AG09309 (cell line): ENCODE measurements around the gene DLG2.

Experiments
- DNase-seq: peaks from one replicate; pipeline ENCODE4 v3.0.0-alpha.2; 2010; ENCODE audit warnings: low read depth
- H3K4me3 ChIP-seq: 2 replicates; pipeline ENCODE4 v1.5.1; 2011; ENCODE audit warnings: mild to moderate bottlenecking, low read depth, low read length, moderate library complexity; ENCODE audit not compliant: control insufficient read depth
- TF ChIP-seq, protein P1 (sequence below): IDR thresholded peaks from 2 replicates; pipeline ENCODE4 v1.5.1; 2011; ENCODE audit warnings: mild to moderate bottlenecking, low read depth, low read length, inconsistent platforms; ENCODE audit not compliant: insufficient read depth, control insufficient read depth; ENCODE audit errors: missing control alignments

The DLG2 gene

DNA sequence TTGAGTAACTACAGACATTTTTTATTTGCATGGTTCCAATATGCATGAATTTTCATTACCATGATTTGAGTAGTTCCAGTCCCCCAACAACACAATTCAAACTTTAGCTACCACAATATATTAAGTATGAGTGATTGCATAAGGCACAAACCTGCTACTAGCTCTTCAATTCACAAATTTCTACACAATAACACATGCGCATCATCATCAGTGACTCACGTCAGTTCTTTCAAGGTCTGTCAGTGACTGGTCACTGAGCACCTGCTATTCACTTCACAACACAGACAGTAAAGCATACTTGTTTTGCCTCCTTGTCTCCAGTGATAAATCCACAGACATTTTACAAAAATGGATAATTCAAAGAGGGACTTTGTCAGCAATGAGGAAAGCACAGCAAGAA is 1905.9 kb downstream of the DLG2 start:
- TF ChIP-seq, protein P1, sequence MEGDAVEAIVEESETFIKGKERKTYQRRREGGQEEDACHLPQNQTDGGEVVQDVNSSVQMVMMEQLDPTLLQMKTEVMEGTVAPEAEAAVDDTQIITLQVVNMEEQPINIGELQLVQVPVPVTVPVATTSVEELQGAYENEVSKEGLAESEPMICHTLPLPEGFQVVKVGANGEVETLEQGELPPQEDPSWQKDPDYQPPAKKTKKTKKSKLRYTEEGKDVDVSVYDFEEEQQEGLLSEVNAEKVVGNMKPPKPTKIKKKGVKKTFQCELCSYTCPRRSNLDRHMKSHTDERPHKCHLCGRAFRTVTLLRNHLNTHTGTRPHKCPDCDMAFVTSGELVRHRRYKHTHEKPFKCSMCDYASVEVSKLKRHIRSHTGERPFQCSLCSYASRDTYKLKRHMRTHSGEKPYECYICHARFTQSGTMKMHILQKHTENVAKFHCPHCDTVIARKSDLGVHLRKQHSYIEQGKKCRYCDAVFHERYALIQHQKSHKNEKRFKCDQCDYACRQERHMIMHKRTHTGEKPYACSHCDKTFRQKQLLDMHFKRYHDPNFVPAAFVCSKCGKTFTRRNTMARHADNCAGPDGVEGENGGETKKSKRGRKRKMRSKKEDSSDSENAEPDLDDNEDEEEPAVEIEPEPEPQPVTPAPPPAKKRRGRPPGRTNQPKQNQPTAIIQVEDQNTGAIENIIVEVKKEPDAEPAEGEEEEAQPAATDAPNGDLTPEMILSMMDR = no peak
- DNase-seq = no peak
- H3K4me3 ChIP-seq = no peak overlapping the region

DNA sequence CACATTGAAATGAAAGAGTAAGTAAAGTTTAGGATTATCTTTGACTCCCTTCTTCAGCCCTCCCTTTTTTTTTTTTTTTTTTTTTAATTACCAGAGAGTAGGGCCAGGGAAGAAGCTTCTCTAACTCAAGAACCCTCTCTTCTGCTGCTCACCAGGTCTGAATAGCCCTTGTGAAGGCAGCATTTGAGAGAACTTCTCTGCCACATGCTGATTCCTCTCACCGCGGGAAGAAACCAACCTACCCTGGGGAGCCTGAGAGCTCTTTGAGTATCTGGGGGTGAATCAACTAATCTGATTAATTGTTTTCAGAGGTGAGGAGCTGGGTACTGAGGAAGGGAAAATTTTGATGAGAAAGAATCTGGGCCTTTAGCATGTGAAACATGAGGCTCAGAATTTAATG is 1906.5 kb downstream of the DLG2 start:
- H3K4me3 ChIP-seq = no peak overlapping the region
- TF ChIP-seq, protein P1 = no peak
- DNase-seq = no peak

DNA sequence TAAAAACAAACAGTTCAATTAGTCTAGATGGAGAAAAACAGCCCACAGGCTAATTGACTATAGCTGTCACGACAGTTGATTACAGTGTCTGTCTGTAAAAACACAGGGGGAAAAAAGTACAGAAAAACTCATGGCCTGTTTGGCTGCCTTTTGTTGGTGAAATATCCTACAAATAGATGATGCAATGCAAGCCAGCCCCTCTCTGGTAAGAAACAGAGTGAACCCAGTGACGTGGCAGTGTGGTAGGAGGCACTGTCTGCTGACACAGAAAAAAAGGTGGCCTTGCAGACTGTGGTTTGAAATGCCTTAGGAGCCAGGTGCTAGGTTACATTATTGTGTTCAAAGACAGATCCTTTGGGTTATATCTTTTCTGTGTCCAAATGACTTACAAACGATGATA is 1909.6 kb downstream of the DLG2 start:
- no peak for DNase-seq
- no peak overlapping the region for H3K4me3 ChIP-seq
- TF ChIP-seq, protein P1 = no peak

DNA sequence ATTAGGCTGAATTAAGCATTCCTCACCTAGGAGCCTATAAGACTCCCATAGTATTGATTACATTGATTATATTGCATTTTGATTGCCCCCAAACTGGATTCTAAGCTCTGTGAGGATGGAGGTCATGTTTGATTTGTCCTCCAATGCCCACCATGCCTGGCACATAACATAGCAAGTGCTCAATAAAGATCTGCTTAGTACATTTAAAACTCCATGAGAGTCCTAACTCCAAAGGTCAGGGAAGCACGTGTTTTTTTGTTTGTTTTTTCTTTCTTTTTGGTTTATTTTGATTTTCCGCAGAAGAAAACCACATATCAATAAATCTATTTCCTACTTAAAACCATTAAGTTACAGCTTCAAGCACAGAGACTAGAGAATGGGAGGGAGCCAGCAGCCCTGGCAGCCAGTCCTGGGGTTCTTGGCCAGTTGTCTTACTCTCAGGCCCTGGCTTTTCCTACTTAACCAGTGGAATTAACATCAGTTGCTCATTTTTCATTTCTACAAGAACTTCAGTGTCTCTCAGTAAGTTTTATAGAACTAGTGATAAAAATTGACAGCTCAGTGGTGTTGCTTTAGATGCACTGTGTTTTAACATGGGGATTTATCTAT is 1911.1 kb downstream of the DLG2 start:
- no peak for DNase-seq
- no peak overlapping the region for H3K4me3 ChIP-seq
- TF ChIP-seq, protein P1 = no peak

- no peak for DNase-seq
Observed at GRCh38 chr11:83713708-83714107, 1913.4 kb downstream of the DLG2 start.

GRCh38 chr11:83711106-83711527 is 1916.0 kb downstream of the DLG2 start:
- H3K4me3 ChIP-seq = no peak overlapping the region
- TF ChIP-seq, protein P1 = no peak
- no peak for DNase-seq

More at GRCh38 chr11:83713708-83714107, 1913.4 kb downstream of the DLG2 start:
- H3K4me3 ChIP-seq = no peak overlapping the region
- TF ChIP-seq, protein P1 = no peak
